NK-92 (cell line): ENCODE measurements around the gene TOX4.

Experiments used
- DNase-seq: peaks from one replicate; lab custom pipeline; 2025; ENCODE audit not compliant: unreplicated experiment; lab: John Stamatoyannopoulos, UW

TOX4 gene

DNA sequence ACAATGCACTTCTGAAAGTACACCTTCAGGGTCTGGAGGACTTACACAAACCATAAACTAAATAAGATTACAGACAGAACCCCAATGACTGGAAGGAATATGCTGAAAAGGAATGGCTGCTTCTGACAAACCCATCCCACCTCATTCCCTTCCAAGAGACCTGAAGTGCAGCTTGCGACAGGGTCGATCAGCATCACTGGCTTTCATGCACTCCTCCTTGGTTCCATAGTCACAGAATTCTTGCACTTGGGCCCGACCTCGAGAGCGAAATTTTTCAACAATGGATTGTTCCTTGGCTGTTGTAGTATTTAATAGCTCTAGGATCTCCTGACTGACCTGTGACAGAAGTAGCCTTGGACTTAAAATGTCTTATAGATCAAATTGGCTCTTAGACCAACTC, 24.6 kb downstream of the TOX4 start:
- DNase-seq: no peak

DNA sequence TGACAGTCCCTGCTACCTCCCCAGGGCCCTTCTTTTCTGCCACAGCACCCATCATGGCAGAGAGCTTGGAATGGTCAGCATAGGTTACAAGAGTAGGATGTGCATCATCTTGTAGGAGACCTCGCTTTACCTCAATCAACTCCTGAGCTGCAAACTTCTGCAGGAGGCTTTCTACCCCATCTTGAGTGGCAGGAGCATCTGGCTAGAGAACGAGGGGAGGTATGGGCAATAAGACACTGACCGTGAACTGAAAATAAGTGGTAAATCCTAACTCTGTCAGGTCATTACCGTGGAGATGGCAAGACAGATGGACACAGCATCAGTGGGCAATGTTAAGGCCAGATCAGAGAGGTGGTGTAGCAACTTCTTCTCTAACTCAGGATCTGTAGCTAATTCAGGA, 26.4 kb downstream of the TOX4 start:
- no peak for DNase-seq

DNA sequence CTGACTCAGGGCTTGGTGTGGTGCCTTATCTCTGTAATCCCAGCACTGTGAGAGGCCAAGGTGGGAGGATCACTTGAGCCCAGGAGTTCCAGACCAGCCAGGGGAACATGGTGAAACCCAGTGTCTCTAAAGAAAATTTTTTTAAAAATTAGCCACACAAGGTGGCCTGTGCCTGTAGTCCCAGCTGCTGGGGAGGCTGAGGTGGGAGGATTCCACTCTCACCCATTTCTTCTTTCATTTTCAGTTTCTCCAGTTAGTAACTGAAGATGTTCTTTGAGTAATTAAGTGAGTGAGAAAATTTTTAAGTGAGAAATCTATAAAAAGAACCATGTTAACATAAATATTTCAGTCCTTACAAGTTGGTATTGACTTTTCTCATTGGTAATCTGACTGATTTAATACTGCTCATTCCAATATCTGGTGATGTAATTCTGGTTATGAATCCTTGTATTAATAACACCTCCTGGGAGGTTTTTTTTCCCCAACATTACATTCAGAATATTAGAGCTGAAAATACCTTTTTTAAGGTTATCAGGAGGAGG, 28.1 kb downstream of the TOX4 start:
- DNase-seq: no peak

DNA sequence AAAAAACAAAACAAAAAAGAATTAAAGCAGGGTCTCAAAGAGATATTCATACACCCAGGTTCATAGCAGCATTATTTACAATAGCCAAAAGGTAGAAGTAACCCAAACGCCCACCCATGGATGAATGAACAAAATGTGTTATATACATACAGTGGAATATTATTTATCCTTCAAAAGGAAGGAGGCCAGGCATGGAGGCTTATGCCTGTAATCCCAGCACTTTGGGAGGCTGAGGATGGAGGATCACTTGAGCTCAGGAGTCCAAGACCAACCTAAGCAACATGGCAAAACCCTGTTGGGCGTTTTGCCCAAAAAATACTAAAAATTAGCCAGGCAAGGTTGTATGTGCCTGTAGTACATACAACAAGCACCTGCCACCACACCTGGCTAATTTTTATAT, 29.6 kb downstream of the TOX4 start:
- DNase-seq: no peak

DNA sequence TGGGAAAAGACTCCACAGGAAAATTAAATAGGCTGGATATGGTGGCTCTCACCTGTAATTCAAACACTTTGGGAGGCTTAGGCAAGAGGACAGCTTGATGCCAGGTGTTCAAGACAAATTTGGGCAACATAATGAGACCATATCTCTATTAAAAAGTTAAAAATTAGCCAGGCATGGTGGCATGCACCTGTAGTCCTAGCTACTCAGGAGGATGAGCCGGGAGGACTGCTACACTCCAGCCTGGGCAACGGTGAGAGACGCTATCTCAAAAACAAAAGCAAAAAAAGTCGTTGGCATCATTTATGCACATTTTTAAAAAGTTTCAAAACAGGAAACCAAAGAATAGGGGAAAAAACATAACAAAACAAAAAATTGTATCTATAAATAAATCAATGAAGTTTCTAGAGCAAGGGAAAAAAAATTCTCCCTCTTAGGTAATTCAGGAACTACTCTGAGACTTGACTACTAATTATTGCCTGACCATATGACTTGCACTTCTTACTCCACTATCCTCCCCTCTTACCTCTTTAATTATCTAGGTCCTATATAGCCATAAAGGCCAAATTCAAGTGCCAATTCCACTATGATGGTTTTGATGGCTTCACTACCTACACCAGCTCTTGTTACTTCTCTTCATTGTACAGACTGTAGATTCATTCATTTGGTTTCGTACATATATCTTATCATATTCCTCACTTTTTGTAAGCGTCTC, 32.6 kb downstream of the TOX4 start:
- no peak for DNase-seq

DNA sequence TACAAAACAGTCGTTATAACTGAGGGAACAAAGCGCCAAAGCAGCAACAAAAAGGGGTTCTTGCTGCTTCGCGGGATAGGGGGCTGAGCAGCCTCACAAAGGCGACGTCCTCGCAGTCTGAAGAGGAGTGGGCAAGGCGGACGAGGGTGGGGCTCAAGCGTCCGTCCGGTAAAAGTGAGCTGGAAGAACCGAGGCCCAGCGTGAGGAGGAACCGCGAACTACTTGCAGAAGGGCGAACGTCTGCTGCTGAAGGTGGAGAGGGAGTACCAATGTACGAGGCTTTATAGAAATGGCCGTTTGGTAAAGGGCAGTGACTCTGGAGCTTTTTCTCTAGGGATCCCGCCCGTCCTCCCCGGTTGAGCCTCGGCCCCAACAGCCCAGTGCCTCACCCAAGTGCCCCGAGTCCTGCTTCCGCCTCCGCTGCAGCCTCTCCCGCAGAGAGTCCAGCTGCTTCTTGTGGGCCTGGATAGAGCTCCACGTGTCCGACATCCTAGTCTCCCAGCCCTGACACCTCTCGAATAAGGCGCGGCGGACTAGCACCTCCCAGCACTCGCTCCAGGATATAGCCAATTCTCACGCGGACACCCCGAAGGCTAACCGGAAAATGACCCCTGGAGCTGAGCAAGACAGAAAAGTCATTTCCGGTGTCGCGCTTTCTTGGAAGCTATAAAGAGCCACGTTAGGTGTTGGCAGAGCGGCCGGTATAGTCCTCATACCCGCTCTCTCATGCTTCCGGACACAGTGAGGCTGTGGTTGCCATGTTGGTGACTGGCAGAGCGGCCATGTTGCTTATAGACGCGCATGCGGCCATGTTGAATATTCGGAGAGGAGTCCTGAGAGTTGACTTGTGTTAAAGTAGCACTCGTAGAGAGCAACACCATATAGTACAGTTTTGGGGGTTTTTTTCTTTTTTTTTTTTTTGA, 34.0 kb downstream of the TOX4 start, which contains the start of gene METTL3:
Gene METTL3, minus strand, starts transcription at position 606 of the 923 bp plus-strand sequence. Its CDS starts 117 bp downstream, at position 489.
- DNase-seq: peak; percentile 68

DNA sequence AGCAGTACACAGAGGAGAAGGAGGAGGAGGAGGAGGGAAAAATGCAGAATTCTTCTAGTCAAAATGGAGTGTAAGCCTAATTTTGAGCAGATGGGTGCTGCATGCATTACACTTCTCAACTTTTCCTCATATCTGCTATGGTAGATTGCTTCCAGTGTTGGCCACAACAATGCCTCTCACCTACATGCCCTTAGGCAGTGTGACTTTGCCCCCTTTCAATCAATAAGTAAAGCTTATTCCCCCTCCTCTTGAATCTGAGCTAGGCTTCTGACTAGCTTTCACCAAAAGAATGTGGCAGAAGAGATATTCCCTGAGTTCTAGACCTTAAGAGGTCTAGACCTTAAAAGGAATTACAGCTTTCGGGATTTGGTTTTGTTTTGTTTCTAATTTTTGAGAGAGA, 37.3 kb downstream of the TOX4 start:
- DNase-seq: no peak

DNA sequence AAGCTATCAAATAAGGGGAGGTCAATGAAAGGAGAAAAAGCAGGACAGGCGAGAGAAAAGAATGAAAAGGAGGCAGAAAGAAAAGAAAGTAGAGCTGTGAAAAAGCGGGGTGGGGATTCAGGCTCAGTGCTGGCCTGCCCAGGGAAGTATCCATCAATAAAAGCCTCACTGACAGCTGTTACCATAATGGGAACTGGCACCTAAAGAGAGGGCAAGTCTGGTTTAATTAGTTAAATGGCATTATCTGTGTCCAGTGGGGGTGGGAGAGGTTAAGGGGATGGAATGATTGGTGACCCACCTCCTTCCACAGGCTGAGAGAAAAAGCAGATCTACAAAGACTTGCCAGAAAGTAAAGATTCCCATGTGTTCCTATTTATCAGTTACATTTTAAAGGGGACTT, 41.7 kb downstream of the TOX4 start:
- no peak for DNase-seq

DNA sequence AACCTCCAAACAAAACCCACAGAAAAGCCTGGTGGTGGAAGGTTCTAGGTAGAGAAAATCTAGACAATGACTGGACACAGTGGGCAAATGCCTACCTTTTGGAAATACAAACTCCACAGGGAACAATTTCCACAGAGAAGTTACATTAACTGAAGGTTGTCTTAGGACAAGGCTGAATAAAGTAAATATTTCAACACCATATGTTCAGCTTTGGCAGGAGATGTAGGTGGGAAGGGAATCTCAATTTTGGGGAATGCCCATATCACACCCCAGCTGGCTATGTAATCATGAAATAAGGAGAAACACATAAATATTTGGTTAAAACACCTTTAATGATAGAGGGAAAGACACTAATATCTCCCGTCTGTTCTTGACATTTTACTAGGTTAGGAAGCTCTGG, 43.8 kb downstream of the TOX4 start:
- no peak for DNase-seq

DNA sequence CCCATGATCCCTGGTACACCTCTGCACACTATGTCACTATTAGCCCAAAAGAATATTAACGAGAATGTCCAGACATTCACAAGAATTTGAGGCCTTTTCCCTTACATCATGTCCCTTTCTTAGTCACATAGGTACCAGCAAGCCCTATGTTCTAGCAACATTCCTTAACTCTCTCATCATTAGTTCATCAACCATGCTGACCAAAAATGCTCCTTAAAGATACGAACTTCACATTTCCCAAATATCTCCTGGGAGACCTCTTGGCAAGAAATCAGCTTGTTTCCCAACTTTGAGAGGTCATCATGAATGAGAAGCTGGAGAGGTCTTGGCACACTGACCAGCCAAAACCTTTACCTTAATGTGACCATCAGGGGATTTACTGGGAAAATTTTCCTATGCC, 44.5 kb downstream of the TOX4 start:
- no peak for DNase-seq

DNA sequence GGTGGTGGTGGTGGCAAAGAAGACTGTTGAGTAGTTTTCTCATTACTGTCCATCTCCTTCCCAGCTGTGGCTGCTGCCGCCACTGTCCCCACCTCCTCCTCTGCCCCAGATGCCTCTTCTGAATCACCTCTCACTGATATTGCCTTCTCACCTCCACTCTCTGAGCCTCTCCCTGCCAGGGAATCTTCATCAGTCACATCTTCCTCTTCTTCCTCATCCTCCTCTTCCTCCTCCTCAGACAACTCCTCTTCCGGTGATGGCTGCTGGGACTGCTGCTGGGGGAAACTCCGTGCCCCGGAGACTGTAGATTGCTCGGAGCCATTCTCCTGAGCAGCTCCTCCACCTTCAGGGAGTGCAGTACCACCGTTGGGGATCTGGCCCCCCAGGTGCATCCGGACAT, 46.2 kb downstream of the TOX4 start:
- DNase-seq: no peak

DNA sequence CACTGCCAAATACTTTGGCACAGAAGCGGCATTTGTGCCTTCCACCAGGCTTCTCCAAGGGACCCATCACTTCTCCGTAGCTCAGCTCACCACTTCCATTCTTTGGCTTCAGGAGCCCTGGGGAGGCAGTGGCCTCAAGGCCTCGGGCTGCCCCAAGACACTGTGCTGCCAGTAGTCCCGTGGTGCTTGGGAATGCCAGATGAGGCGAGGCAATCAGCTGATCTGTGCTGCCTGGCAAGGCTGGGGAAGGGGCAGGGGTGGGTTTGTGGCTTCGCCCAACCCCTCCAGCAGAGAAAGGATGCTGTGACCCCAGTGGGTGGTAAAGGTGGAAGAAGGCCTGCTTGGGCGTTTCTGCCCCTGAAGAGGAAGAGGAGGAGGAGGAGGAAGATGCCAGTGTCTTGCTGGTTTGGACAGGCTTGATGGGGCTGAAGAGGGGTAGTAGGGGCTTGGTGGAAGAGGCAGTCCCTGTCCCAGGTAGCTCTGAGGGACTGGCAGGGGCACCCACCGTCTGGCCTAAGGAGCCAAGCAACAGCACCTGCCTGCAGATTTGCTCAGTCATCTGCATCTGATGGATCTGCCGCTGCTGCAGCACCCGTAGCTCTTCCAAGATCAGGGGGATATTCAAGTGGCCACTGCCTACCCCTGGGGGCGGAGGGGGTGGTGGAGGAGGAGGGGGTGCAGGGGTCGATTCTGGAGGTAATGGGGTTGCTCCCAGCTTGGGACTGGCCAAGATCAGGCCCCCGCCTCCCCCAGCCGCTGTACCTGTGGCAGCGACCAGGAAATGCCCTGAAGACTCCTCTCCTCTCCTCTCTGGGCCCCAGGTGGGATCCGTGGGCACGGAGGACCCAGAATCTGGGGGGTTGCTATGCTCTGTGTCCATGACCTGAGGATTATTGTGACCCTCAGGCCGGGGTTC, 47.8 kb downstream of the TOX4 start:
- no peak for DNase-seq

DNA sequence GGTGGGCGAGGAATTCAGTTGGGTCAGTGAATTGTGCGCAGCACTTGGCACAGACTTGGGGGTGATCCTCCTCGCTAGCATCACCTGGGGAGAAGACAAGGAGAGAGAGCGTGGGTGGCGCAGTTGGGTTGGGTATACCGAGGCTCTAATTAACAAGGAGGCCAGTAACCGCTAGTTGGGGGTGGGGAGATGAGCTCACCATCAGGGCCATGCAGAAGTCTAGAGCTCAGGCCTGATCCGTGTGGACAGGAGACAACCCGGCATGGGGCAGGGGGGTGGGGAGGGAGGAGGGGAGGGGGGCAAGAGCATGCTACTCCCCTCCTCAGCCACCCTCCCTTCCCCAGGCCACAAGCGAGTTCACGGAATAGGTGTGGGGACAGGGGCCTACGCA, 48.6 kb downstream of the TOX4 start:
- DNase-seq: no peak

DNA sequence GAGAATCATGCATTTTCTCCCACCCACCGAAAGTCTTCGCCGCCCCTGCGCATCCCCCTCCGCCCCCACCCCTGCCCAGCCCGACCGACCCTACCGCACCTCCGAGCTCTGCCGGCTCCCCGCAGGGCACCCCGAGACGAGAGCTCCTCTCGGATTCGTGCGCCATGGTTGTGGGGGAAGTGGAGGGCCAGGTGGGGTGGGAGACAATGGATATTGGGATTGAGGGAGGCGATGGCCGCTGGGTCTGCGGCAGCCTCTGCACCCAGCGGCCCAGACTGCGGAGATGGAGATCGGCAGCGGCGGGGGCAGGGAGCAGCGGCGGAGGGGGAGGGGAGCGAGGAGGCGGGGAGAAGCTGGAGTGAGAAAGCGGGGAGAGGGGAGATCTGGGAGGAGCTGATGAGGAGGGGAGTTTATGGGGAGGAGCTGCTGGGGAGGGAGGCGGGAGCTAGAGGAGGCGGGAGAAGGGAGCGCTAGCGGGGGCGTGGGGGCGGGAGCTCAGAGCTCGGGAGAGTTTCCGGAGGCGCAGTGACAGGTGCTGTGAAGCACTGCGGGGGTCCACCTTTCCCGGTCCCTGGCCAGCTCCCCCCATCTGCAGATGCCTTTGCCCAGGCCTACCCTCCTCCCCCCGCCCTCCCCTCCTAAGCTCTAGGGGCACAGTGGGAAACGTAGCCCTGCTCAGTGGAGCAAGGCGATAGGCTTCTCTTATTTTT, 49.1 kb downstream of the TOX4 start, which contains the start of gene SALL2:
Gene SALL2, minus strand, starts transcription at position 385 of the 710 bp plus-strand sequence. Its CDS starts 219 bp downstream, at position 166.
- no peak for DNase-seq

DNA sequence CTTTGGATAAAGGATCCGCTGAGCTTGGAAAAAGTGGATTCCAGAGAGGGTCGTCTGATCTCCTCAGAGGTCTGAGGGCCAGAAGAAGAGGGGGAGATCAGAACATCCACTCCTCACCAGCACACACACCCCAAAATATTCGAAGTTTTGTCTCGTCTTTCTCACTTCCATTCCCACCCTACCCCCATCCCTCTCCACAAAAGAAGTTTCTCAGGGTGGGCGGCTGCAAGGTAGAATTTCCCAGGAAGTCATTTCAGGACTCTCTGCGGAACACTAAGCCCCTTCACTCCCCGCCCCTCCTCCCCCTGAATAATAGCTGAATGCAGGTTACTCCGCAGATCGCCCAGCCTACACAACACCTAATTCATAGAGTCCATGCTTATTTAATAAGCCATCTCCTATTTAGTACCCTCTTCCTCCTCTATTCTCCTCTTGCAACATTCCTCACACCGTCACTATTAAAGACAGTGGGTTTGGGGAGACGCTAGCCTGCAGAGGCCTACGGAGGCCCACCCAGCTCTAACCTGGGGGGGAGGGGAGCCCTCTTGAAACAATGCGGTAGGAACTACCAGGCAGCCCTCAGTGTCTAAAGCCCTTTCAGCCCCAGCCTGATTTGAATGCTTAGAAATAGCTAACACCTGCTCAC, 49.8 kb downstream of the TOX4 start:
- no peak for DNase-seq

DNA sequence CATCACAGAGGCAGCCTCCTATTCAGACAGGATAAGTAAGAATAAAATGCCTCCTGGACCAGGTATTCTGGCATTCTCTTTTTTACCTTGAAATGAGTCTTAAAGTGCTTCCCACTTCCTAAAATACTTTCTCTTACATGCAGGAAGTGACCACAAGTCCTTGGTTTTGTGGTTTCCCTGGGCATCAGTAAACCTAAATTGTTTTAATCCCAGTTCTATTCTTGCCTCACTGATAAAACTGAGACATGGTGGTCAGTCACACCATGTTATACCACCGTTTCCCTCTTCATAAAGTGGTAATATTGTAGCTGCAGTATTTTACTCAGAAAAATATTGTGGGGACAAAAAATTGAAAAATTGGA, 50.3 kb downstream of the TOX4 start:
- DNase-seq: no peak

DNA sequence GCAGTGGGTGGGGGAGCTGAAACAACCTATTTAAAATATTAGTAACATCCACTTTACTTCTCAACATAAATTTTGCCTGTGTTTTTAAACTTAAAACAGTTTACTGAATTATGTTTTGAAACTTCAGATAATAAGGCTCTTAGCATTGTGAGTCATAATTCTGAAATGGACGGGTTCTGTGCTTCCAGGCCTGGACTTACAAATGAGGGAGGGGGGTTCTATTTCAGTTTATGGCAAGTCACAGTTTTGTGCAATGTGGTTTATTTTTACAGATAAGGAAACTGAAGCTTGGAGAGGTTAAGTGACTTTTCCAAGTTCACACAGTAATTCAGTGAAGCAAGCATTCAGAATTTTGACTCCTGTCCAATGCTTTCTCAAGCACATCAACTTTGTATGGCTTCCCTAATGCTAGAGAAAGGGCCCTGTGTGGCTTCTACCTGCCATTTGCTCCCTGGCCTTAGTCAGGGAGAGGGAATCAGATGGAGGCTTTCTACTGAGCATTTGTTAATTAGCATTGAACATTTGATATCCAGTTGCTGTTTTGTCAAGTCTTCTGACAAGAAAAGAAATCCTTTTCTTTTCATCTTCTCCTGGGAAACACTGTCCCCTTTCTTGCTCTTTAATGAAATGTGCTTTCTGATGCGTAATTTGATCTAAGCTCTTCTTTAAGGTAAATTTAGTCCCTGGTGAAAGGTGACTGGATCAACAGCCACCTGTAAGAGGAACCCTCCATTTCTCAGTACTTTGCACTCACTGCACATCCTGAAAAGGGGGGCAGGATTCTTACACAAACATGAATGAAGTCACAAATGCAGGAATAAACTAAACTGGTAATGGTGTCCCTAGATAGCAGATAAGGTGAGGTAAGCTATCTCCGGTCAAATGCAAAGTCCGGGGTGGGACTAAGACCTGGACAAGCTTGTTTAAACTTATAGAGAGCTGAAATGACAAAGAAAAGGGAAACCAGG, 51.7 kb downstream of the TOX4 start:
- DNase-seq: no peak

DNA sequence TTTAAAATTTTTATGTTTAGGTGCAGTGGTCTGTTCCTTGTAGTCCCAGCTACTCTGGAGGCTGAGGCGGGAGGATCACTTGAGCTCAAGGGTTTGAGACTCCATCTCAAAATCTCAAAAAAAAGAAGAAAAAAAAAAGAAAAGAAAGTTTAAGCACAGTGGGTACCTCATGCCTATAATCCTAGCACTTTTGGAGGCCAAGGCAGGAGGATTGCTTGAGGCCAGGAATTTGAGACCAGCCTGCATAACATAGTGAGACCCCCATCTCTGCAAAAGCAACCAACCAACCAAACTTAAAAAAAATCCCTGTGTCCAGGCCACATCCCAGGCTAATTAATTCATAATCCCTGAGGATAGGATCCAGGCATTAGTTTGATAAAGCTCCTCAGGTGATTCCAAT, 52.5 kb downstream of the TOX4 start:
- no peak for DNase-seq

DNA sequence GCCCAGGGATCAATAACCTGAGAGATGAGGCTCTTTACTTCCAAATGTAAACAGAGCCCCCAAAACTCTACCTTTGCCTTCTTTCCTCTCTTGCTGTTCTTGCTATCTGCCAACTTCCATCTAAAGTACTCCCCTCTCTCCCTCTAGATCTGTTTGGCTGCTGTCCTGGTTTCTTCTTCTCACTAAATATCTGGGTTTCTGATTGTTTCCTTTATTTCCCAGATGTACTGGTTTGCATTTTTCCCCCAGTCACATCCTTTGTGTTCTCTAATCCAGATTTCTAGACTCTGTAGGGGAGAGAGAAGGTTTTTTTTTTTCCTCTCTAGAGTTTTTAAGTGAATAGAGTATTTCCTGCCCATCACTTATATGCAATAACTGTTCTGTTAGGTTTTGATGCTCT, 56.3 kb downstream of the TOX4 start:
- no peak for DNase-seq
